HEK293 (cell line): ENCODE measurements around the gene CCDC175.

Experiments used
- GFI1B ChIP-seq: fragments of 450-650 bp; formaldehyde crosslinking; IDR thresholded peaks from 2 replicates; pipeline ENCODE4 v1.5.1; 2016; ENCODE audit warnings: missing biosample characterization, missing genetic modification characterization
- GLIS2 ChIP-seq: fragments of 450-650 bp; formaldehyde crosslinking; IDR thresholded peaks from 2 replicates; pipeline ENCODE4 v1.5.1; 2016; ENCODE audit warnings: missing biosample characterization, missing genetic modification characterization
- HOXD13 ChIP-seq: sonication (generic); formaldehyde crosslinking; IDR thresholded peaks from 2 replicates; pipeline ENCODE4 v1.8.0; 2022; ENCODE audit warnings: missing genetic modification reagents, borderline replicate concordance
- OSR2 ChIP-seq: fragments of 450-650 bp; formaldehyde crosslinking; IDR thresholded peaks from 2 replicates; pipeline ENCODE4 v1.5.1; 2016; ENCODE audit warnings: missing biosample characterization, missing genetic modification characterization
- PRDM1 ChIP-seq: fragments of 450-650 bp; formaldehyde crosslinking; IDR thresholded peaks from 2 replicates; pipeline ENCODE4; 2016; ENCODE audit warnings: missing biosample characterization, missing genetic modification characterization
- PRDM10 ChIP-seq: fragments of 450-650 bp; formaldehyde crosslinking; IDR thresholded peaks from 2 replicates; pipeline ENCODE4 v1.5.1; 2016; ENCODE audit warnings: missing biosample characterization, missing genetic modification characterization
- PRDM4 ChIP-seq: fragments of 450-650 bp; formaldehyde crosslinking; IDR thresholded peaks from 2 replicates; pipeline ENCODE4 v1.5.1; 2017; ENCODE audit warnings: missing biosample characterization, missing genetic modification characterization
- SALL2 ChIP-seq: fragments of 450-650 bp; formaldehyde crosslinking; IDR thresholded peaks from 2 replicates; pipeline ENCODE4 v1.5.0; 2017; ENCODE audit warnings: missing biosample characterization, mild to moderate bottlenecking, missing genetic modification characterization, borderline replicate concordance
- SCRT2 ChIP-seq: fragments of 450-650 bp; formaldehyde crosslinking; IDR thresholded peaks from 2 replicates; pipeline ENCODE4 v1.5.1; 2016; ENCODE audit warnings: missing biosample characterization, missing genetic modification characterization
- SETDB1 ChIP-seq: IDR thresholded peaks from one replicate; pipeline ENCODE4 v1.6.1; 2017; ENCODE audit warnings: mild to moderate bottlenecking, low read length, moderate library complexity, mixed read lengths; ENCODE audit not compliant: insufficient read length
- ZBTB1 ChIP-seq: fragments of 450-650 bp; formaldehyde crosslinking; IDR thresholded peaks from 2 replicates; pipeline ENCODE4 v1.5.1; 2016; ENCODE audit warnings: missing biosample characterization, missing genetic modification characterization
- ZBTB20 ChIP-seq: fragments of 450-650 bp; formaldehyde crosslinking; IDR thresholded peaks from 2 replicates; pipeline ENCODE4 v1.5.1; 2016; ENCODE audit warnings: missing biosample characterization, missing genetic modification characterization
- ZBTB21 ChIP-seq: fragments of 450-650 bp; formaldehyde crosslinking; IDR thresholded peaks from 2 replicates; pipeline ENCODE4 v1.5.1; 2017; ENCODE audit warnings: missing biosample characterization, missing genetic modification characterization
- ZBTB7A ChIP-seq: fragments of 450-650 bp; formaldehyde crosslinking; IDR thresholded peaks from 2 replicates; pipeline ENCODE4 v1.5.1; 2016; ENCODE audit warnings: low read depth, missing biosample characterization, missing genetic modification characterization
- ZIC2 ChIP-seq: fragments of 450-650 bp; formaldehyde crosslinking; IDR thresholded peaks from 2 replicates; pipeline ENCODE4 v1.5.1; 2016; ENCODE audit warnings: missing biosample characterization, missing genetic modification characterization
- ZNF138 ChIP-seq: fragments of 450-650 bp; formaldehyde crosslinking; IDR thresholded peaks from 2 replicates; pipeline ENCODE4 v1.5.1; 2016; ENCODE audit warnings: missing biosample characterization, missing genetic modification characterization, borderline replicate concordance
- ZNF155 ChIP-seq: fragments of 450-650 bp; formaldehyde crosslinking; IDR thresholded peaks from 2 replicates; pipeline ENCODE4 v1.5.1; 2016; ENCODE audit warnings: missing biosample characterization, missing genetic modification characterization
- ZNF184 ChIP-seq: fragments of 450-650 bp; IDR thresholded peaks from 2 replicates; pipeline ENCODE4 v1.5.1; 2018; ENCODE audit warnings: missing biosample characterization, mild to moderate bottlenecking, missing genetic modification characterization
- ZNF214 ChIP-seq: fragments of 450-650 bp; formaldehyde crosslinking; IDR thresholded peaks from 2 replicates; pipeline ENCODE4 v1.5.1; 2017; ENCODE audit warnings: missing biosample characterization, mild to moderate bottlenecking, missing genetic modification characterization, borderline replicate concordance
- ZNF26 ChIP-seq: fragments of 450-650 bp; formaldehyde crosslinking; IDR thresholded peaks from 2 replicates; pipeline ENCODE4 v1.5.1; 2016; ENCODE audit warnings: missing biosample characterization, missing genetic modification characterization
- ZNF266 ChIP-seq: fragments of 450-650 bp; formaldehyde crosslinking; IDR thresholded peaks from 2 replicates; pipeline ENCODE4 v1.5.1; 2016; ENCODE audit warnings: missing biosample characterization, missing genetic modification characterization, low read depth
- ZNF426 ChIP-seq: fragments of 450-650 bp; formaldehyde crosslinking; IDR thresholded peaks from 2 replicates; pipeline ENCODE4 v1.5.1; 2017; ENCODE audit warnings: missing biosample characterization, missing genetic modification characterization, mild to moderate bottlenecking, inconsistent platforms, moderate library complexity
- ZNF514 ChIP-seq: fragments of 450-650 bp; formaldehyde crosslinking; IDR thresholded peaks from 2 replicates; pipeline ENCODE4 v1.5.1; 2016; ENCODE audit warnings: missing biosample characterization, missing genetic modification characterization
- ZNF521 ChIP-seq: fragments of 450-650 bp; formaldehyde crosslinking; IDR thresholded peaks from 2 replicates; pipeline ENCODE4 v1.5.1; 2017; ENCODE audit warnings: missing biosample characterization, mild to moderate bottlenecking, missing genetic modification characterization
- ZNF560 ChIP-seq: fragments of 450-650 bp; formaldehyde crosslinking; IDR thresholded peaks from 2 replicates; pipeline ENCODE4 v1.5.1; 2017; ENCODE audit warnings: missing biosample characterization, missing genetic modification characterization, borderline replicate concordance
- ZNF585B ChIP-seq: fragments of 450-650 bp; formaldehyde crosslinking; IDR thresholded peaks from 2 replicates; pipeline ENCODE4 v1.5.1; 2016; ENCODE audit warnings: missing biosample characterization, missing genetic modification characterization
- ZNF707 ChIP-seq: fragments of 450-650 bp; formaldehyde crosslinking; IDR thresholded peaks from 2 replicates; pipeline ENCODE4 v1.5.1; 2016; ENCODE audit warnings: missing biosample characterization, missing genetic modification characterization
- ZNF747 ChIP-seq: fragments of 450-650 bp; formaldehyde crosslinking; IDR thresholded peaks from 2 replicates; pipeline ENCODE4 v1.5.1; 2016; ENCODE audit warnings: missing biosample characterization, missing genetic modification characterization
- ZNF830 ChIP-seq: fragments of 450-650 bp; IDR thresholded peaks from 2 replicates; pipeline ENCODE4 v1.5.0; 2018; ENCODE audit warnings: missing biosample characterization, missing genetic modification characterization, low read depth, mild to moderate bottlenecking, moderate library complexity
- TF ChIP-seq, protein P1 (sequence below): fragments of 450-650 bp; formaldehyde crosslinking; IDR thresholded peaks from 2 replicates; pipeline ENCODE4 v1.5.1; 2016; ENCODE audit warnings: missing biosample characterization, missing genetic modification characterization

The CCDC175 gene

GRCh38 chr14:59576332-59577294 is at the start of gene CCDC175 (continued):
- no peak for TF ChIP-seq ZNF26
- no peak; the same call in 1 of the 2 replicates for TF ChIP-seq ZIC2 (tag by site-specific recombination)
- TF ChIP-seq ZNF184 = no peak
- TF ChIP-seq HOXD13 (CRISPR knock-in tag) = no peak
- no peak for TF ChIP-seq SCRT2 (tag by site-specific recombination)
- TF ChIP-seq ZNF214 (tag by site-specific recombination) = no peak
- TF ChIP-seq, protein P1, sequence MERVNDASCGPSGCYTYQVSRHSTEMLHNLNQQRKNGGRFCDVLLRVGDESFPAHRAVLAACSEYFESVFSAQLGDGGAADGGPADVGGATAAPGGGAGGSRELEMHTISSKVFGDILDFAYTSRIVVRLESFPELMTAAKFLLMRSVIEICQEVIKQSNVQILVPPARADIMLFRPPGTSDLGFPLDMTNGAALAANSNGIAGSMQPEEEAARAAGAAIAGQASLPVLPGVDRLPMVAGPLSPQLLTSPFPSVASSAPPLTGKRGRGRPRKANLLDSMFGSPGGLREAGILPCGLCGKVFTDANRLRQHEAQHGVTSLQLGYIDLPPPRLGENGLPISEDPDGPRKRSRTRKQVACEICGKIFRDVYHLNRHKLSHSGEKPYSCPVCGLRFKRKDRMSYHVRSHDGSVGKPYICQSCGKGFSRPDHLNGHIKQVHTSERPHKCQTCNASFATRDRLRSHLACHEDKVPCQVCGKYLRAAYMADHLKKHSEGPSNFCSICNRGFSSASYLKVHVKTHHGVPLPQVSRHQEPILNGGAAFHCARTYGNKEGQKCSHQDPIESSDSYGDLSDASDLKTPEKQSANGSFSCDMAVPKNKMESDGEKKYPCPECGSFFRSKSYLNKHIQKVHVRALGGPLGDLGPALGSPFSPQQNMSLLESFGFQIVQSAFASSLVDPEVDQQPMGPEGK (tag by site-specific recombination) = peak; percentile 47
- no peak for TF ChIP-seq ZNF426
- peak; percentile 60 for TF ChIP-seq PRDM10 (tag by site-specific recombination)
- no peak for TF ChIP-seq ZBTB21
- no peak for TF ChIP-seq GFI1B (tag by site-specific recombination)
- no peak for TF ChIP-seq ZNF747
- TF ChIP-seq PRDM4 (tag by site-specific recombination) = no peak
- no peak for TF ChIP-seq ZNF707 (tag by site-specific recombination)
- TF ChIP-seq ZNF514 (tag by site-specific recombination) = no peak
- TF ChIP-seq GLIS2 (tag by site-specific recombination) = peak; percentile 63
- TF ChIP-seq ZBTB1 (tag by site-specific recombination) = no peak
- TF ChIP-seq PRDM1 = peak; percentile 55
- TF ChIP-seq OSR2 (tag by site-specific recombination) = no peak
- TF ChIP-seq ZNF560 = no peak
- TF ChIP-seq ZNF138 (tag by site-specific recombination) = no peak
- no peak for TF ChIP-seq SALL2 (tag by site-specific recombination)
- TF ChIP-seq ZNF830 (tag by site-specific recombination) = no peak
- no peak for TF ChIP-seq ZNF155 (tag by site-specific recombination)
- peak; percentile 57; the same call in 1 of the 2 replicates for TF ChIP-seq ZBTB20 (tag by site-specific recombination)
- TF ChIP-seq SETDB1 = no peak
- no peak for TF ChIP-seq ZNF521 (tag by site-specific recombination)
- no peak for TF ChIP-seq ZBTB7A
- TF ChIP-seq ZNF585B (tag by site-specific recombination) = no peak
- TF ChIP-seq ZNF266 = no peak
